ENCODE measurements around the gene OPN1MW2.
"Not testable (repeated sequence)": the region's sequence is repeated elsewhere in the genome, so short reads cannot be mapped to it uniquely, and the experiment has no call there.

Gene OPN1MW2

GRCh38 chrX:154219456-154219855 is at the start of gene OPN1MW2:
Gene OPN1MW2 (plus strand): TSS chrX:154219756. CDS start chrX:154219816, 60 bp downstream.
- FAIRE-seq: not testable (repeated sequence)

GRCh38 chrX:154172535-154172943 is 47.0 kb upstream of the OPN1MW2 start:
- not testable (repeated sequence) for FAIRE-seq

GRCh38 chrX:154174356-154174755 is 45.2 kb upstream of the OPN1MW2 start:
- FAIRE-seq: not testable (repeated sequence)

GRCh38 chrX:154182296-154182695 is 37.3 kb upstream of the OPN1MW2 start, which contains the start of gene OPN1MW:
Gene OPN1MW (plus strand): TSS chrX:154182596. CDS start chrX:154182678, 82 bp downstream.
- not testable (repeated sequence) for FAIRE-seq

GRCh38 chrX:154183794-154184193 is 35.8 kb upstream of the OPN1MW2 start:
- FAIRE-seq: not testable (repeated sequence)

- FAIRE-seq: not testable (repeated sequence)
Measured at GRCh38 chrX:154192846-154193245, 26.7 kb upstream of the OPN1MW2 start.

- FAIRE-seq: not testable (repeated sequence)
Measured at GRCh38 chrX:154194316-154194715, 25.2 kb upstream of the OPN1MW2 start.

GRCh38 chrX:154196466-154196865 is 23.1 kb upstream of the OPN1MW2 start:
- FAIRE-seq: not testable (repeated sequence)

- not testable (repeated sequence) for FAIRE-seq
Measured at GRCh38 chrX:154209670-154210418, 9.7 kb upstream of the OPN1MW2 start.

GRCh38 chrX:154211057-154211456 is 8.5 kb upstream of the OPN1MW2 start:
- FAIRE-seq: not testable (repeated sequence)

- FAIRE-seq: not testable (repeated sequence)
Measured at GRCh38 chrX:154211499-154211898, 8.1 kb upstream of the OPN1MW2 start.

- FAIRE-seq: not testable (repeated sequence)
Measured at GRCh38 chrX:154225292-154225691, 5.7 kb downstream of the OPN1MW2 start.

- not testable (repeated sequence) for FAIRE-seq
Measured at GRCh38 chrX:154226706-154227105, 7.2 kb downstream of the OPN1MW2 start.

GRCh38 chrX:154231443-154231842 is 11.9 kb downstream of the OPN1MW2 start:
- FAIRE-seq: not testable (repeated sequence)

GRCh38 chrX:154233620-154234019 is 14.1 kb downstream of the OPN1MW2 start:
- not testable (repeated sequence) for FAIRE-seq

- not testable (repeated sequence) for FAIRE-seq
Measured at GRCh38 chrX:154238939-154239559, 19.5 kb downstream of the OPN1MW2 start.

- not testable (repeated sequence) for FAIRE-seq
Measured at GRCh38 chrX:154239982-154240503, 20.5 kb downstream of the OPN1MW2 start.

GRCh38 chrX:154247377-154248045 is 28.0 kb downstream of the OPN1MW2 start:
- not testable (repeated sequence) for FAIRE-seq

- FAIRE-seq: not testable (repeated sequence)
Measured at GRCh38 chrX:154248076-154248475, 28.5 kb downstream of the OPN1MW2 start.

- FAIRE-seq: not testable (repeated sequence)
Measured at GRCh38 chrX:154257282-154257681, 37.7 kb downstream of the OPN1MW2 start, which contains the start of gene OPN1MW3. Gene OPN1MW3 (plus strand): TSS chrX:154257582. CDS start chrX:154257620, 38 bp downstream.

GRCh38 chrX:154258711-154259110 is 39.2 kb downstream of the OPN1MW2 start:
- not testable (repeated sequence) for FAIRE-seq

- not testable (repeated sequence) for FAIRE-seq
Measured at GRCh38 chrX:154263072-154263471, 43.5 kb downstream of the OPN1MW2 start.

- not testable (repeated sequence) for FAIRE-seq
Measured at GRCh38 chrX:154269245-154269644, 49.7 kb downstream of the OPN1MW2 start.

Measured in endometrium (tissue), 2 donors.